SHP77 treated with DMSO at 0.1 percent for 48 hours (cell line): ENCODE measurements around the gene TCF12.
A peak's percentile ranks its signal among the peaks of the same experiment; 100 is the strongest.

Experiments
- DNase-seq: peaks from one replicate; lab custom pipeline; 2025; lab: John Stamatoyannopoulos, UW

TCF12 gene

GRCh38 chr15:57297630-57298029 lies 379.2 kb downstream of the TCF12 start:
- no peak for DNase-seq

GRCh38 chr15:57298204-57298603 lies 379.8 kb downstream of the TCF12 start:
- DNase-seq, result no peak

DNA sequence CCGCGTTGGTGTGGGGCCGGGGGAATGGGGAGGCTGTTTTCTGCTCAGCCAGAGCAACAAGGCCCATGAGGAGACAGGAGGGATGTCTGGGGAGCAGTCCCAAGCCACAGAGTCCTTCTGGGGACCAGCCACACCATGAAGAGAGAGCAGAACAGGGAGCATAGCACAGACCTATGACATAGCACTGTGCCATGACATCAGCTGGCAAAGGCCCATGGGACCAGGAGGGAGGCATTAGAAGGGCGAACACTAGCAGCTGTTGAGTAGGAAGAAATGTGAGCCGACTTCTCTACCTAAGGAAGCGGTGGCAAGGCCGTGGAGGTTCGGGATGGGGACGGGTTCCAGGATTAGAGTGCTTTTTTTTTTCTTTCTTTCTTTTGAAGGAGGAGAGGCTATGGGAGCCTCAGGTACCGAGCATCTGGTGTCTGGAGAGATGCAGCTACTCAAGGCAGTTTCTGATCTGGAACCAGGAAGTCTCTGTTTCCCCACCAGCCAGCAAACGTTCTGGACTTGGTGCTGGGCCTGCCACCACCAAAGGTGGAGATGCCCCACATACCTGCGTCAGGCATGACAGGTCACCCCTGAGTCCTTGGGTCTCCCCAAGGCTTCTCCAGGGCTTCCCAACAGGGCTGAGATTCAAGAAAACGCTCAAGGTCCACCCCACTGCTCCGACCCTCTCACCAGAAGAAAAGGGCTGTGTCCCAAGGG lies 380.6 kb downstream of the TCF12 start:
- no peak for DNase-seq

DNA sequence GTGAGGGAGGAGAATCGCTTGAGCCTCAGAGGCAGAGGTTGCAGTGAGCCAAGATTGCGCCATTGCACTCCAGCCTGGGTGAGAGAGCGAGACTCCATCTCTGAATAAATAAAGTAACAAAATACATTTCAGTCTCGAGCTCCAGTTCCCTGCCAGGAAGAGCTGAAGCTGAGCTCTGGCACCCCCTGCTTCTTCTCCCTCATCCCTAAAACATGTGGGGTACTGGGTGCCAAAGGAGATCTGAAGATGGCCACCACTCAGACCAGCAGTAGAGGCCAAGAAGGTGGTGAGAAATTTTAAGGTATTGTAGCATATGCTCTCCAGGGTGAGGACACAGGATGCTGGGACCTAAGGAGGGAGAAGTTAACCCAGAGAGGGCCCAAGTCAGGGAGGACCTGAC lies 382.9 kb downstream of the TCF12 start:
- DNase-seq, result no peak

DNA sequence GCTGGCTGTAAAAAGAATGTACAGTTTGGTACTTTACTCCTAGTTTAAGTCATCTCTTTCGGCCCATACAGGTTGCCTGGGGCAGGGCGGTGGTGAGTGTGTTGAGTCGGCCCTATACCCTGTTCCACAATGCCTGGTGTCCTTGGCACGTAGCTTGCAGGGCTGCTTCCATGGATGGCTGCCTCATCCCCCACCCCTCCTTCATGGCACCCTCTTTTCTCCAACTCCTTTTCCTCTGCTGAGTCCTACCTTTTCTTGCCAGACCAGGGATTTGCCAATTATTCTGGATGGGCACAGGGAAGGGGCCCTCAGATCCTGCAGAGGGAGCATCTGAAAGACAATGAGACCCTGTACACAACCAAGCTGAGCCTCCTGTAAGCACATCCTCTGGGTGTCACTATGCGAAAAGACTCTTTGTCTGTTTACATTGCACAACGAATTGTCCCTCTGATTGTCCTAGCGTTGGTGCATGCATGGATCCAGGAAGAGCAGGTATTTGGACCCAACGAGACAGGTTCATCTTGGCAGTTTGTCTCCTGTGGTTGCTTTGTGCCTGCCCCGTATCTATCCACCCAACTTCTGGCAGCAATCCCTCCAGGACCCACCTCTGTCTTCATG lies 384.3 kb downstream of the TCF12 start:
- no peak for DNase-seq

GRCh38 chr15:57305009-57305408 lies 386.6 kb downstream of the TCF12 start:
- no peak for DNase-seq

GRCh38 chr15:57306161-57306943 lies 387.9 kb downstream of the TCF12 start:
- peak; percentile 44 for DNase-seq

- no peak for DNase-seq
These were observed 388.5 kb downstream of the TCF12 start for GRCh38 chr15:57306944-57307411.

DNA sequence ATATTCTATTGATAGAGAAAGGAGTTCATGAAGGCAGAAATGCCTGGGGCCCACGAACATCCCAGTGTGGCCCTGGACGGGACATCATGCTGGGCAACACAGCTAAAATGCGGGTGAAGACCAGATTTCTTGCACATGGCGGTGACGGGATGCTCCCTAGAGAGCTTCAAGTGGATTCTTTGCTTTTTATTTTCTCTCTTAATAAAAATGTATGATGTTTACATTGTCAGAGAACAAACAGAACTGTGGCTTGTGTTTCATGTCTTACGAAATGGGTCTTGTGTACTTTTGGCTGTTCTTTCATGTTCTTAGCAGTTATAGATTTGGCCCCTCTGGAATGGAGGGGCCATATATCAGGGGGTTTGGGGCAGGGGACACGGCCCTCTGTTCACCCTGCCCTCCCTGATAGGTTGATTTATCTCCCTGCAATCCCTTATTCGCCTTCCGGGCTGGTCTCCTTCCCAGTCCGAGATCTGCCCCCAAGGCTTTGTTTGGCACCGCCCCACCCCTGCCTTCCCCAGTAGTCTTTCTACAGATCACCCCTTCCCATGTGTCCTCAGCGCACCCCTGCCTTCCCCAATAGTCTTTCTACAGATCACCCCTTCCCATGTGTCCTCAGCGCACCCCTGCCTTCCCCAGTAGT lies 389.2 kb downstream of the TCF12 start:
- DNase-seq, result no peak

- no peak for DNase-seq
These were observed 389.7 kb downstream of the TCF12 start for GRCh38 chr15:57308170-57308545.

GRCh38 chr15:57309856-57310760 lies 391.7 kb downstream of the TCF12 start:
- no peak for DNase-seq

DNA sequence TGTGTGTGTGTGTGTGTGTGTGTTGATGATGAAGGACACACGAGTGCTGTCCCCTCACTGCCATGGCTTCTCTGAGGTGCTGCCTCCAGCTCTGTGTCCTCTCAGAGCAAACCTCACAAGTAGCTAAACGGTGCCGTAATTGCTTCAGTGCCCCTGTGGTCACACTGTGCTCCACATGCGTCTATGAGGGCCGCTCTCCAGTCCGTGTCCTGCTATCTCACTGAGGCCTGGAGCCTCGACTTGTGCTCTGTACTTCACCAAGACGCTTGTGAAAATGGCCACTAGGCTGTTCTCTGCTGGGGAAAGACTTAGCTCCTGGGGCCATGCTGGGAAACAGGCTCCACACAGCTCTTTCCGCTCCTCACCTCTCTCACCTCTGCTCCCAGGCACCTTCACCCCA lies 392.4 kb downstream of the TCF12 start:
- no peak for DNase-seq

GRCh38 chr15:57312006-57312317 lies 393.5 kb downstream of the TCF12 start:
- DNase-seq, result no peak

- no peak for DNase-seq
These were observed 394.1 kb downstream of the TCF12 start for GRCh38 chr15:57312318-57313133.

DNA sequence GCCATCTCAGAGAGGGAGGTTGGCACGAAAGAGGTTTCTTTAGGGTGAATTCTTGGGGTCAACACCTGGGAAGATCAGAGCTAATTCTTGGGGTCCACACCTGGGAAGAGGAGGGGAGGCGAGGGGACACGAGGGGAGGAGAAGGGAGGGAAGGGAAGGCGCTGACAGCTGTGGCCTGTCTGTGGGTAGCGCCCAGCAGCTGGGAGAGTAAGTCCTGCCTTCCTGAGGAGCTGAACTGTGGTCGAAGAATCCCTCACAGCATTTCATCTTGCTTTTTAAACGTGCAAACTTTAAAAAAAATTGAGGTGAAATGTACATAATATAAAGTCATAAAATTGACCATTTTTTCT lies 394.7 kb downstream of the TCF12 start:
- no peak for DNase-seq

DNA sequence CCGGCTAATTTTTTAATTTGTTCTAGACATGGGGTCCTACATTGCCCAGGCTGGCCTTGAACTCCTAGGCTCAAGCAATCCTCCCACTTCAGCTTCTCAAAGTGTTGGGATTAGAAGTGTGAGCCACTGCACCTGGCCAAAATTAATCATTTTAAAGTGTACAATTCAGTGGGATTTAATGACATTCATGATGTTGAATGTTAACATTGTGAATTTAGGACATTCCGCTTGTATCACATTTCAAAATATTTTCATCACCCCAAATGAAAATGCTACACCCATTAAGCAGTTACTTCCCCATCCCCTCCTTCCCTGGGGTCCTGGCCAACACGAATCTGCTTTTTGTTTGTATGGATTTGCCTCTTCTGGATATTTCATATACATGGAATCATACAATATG lies 395.8 kb downstream of the TCF12 start:
- DNase-seq, result no peak

DNA sequence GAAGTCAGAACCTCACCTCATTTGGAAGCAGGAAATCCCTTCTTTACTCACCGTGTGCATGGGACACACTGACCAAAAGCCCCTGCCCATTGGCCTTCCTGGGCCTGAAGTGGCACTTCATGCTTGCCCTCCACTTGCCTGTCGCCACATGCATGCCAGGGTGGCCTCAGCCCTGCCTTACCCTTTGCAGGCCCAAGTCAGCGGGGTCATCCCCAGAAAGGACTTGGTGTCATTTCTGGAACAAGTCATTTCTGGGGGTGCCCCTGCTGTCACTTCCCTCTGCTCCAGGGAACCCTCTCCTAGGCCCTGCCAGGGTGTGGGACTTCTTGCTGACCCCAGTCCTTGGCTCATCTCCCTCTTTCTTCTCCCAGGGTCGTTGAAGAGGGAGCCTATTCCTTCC lies 398.0 kb downstream of the TCF12 start:
- no peak for DNase-seq

DNA sequence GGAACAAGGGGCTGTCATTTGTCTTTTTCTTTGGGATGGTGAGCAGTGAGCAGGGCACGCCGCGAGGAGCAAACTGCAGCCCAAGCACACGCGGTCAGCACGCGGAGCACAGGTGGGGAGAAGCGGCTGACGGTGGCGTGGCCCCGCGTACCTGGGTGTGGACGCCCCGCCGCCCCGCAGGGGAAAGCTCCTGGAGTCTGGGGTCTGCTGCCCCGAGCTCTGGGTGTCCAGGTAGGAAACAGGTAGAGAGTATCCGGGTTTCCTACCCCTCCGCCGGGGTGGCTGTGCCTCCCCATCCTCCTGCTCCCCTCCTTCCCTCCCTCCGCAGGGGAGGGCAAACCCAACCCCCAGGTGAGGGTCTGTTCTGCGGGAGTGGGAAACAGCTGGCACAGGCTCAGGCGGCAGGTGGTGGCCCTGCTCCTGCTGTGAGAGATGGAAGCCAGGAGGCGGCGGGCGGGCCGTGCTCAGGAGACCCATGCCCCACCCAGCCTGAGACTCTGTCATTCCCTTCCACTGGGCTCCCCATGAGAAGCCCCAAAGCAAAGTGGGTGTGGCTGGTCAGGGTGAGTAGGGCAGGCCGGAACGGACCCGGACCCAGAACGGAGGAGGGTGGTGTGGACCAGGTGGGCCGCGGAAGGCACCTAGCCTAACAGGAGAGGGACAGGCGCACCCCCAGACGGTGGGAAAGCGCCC lies 400.9 kb downstream of the TCF12 start:
- DNase-seq, result no peak

GRCh38 chr15:57319919-57320560 lies 401.6 kb downstream of the TCF12 start:
- DNase-seq, result no peak
